Chondrocyte (in vitro differentiated cells): ENCODE results near the gene INO80. TPM values are rescaled to one million over a fixed set of nuclear protein-coding genes. Genes with fewer than 3 reads are reported as not detected.

Experiments
- DNase-seq: peaks from one replicate; pipeline ENCODE4 v3.0.0; 2021; ENCODE audit warnings: mixed read lengths, low spot score
- H3K27ac Mint-ChIP-seq: one replicate; pipeline ENCODE4 v1.8.0; 2021; ENCODE audit warnings: mild to moderate bottlenecking, moderate library complexity, mixed read lengths; ENCODE audit not compliant: unreplicated experiment
- H3K27me3 Mint-ChIP-seq: 2 replicates; pipeline ENCODE4 v1.8.0; 2021; ENCODE audit warnings: low read depth, mixed read lengths
- H3K36me3 Mint-ChIP-seq: 2 replicates; pipeline ENCODE4 v1.8.0; 2021; ENCODE audit warnings: low read depth, mixed read lengths
- H3K4me1 Mint-ChIP-seq: 2 replicates; pipeline ENCODE4 v1.8.0; 2021; ENCODE audit warnings: low read depth, mild to moderate bottlenecking, mixed read lengths
- H3K4me3 Mint-ChIP-seq: one replicate; pipeline ENCODE4 v1.8.0; 2021; ENCODE audit warnings: mild to moderate bottlenecking, moderate library complexity, mixed read lengths; ENCODE audit not compliant: unreplicated experiment
- H3K9me3 Mint-ChIP-seq: 2 replicates; pipeline ENCODE4 v1.8.0; 2021; ENCODE audit warnings: low read depth, mixed read lengths
- CTCF ChIP-seq: fragments of 200-600 bp; sonication (generic); IDR thresholded peaks from 2 replicates; pipeline ENCODE4 v1.5.0; 2021; ENCODE audit warnings: antibody characterized with exemption, mild to moderate bottlenecking, moderate library complexity
- total RNA-seq: library from RNA; stranded (reverse); gene quantifications from 3 replicates; pipeline ENCODE4 v1.2.1, GENCODE V29; 2021

Gene INO80
- total RNA-seq, 1 donor from 2014 or later, result 16.6 TPM

- no peak for TF ChIP-seq CTCF
- no peak overlapping the region for H3K27ac Mint-ChIP-seq
- no peaks in the 10 kb centered on the region for H3K27me3 Mint-ChIP-seq
- H3K4me1 Mint-ChIP-seq, result peaks cover 42% of the 10 kb centered on the region
- peaks cover 4% of the 10 kb centered on the region for H3K36me3 Mint-ChIP-seq
- H3K9me3 Mint-ChIP-seq, result no peaks in the 10 kb centered on the region
- no peak overlapping the region for H3K4me3 Mint-ChIP-seq
- no peak for DNase-seq
These were observed 155.2 kb downstream of the INO80 start for GRCh38 chr15:40960925-40961324.

- TF ChIP-seq CTCF, result no peak
- Mint-ChIP-seq H3K36me3 (peaks cover 6% of the 10 kb centered on the region), H3K9me3 (no peaks in the 10 kb centered on the region)
These were observed 155.8 kb downstream of the INO80 start for GRCh38 chr15:40960151-40960885.

GRCh38 chr15:40959331-40960141 lies 156.5 kb downstream of the INO80 start:
- no peaks in the 10 kb centered on the region for H3K27me3 Mint-ChIP-seq
- no peak overlapping the region for H3K4me3 Mint-ChIP-seq
- no peaks in the 10 kb centered on the region for H3K9me3 Mint-ChIP-seq
- TF ChIP-seq CTCF, result no peak
- DNase-seq, result no peak
- H3K4me1 Mint-ChIP-seq, result peaks cover 56% of the 10 kb centered on the region
- H3K36me3 Mint-ChIP-seq, result peaks cover 7% of the 10 kb centered on the region
- H3K27ac Mint-ChIP-seq, result peak overlapping the region; percentile 76

More at GRCh38 chr15:40960151-40960885, 155.8 kb downstream of the INO80 start:
- peak overlapping the region; percentile 45 for H3K27ac Mint-ChIP-seq
- no peak for DNase-seq
- peaks cover 48% of the 10 kb centered on the region for H3K4me1 Mint-ChIP-seq
- no peaks in the 10 kb centered on the region for H3K27me3 Mint-ChIP-seq
- no peak overlapping the region for H3K4me3 Mint-ChIP-seq

- DNase-seq, result no peak
- Mint-ChIP-seq H3K4me3 (no peak overlapping the region), H3K27me3 (no peaks in the 10 kb centered on the region), H3K9me3 (no peaks in the 10 kb centered on the region), H3K36me3 (peaks cover 13% of the 10 kb centered on the region), H3K27ac (peak overlapping the region; percentile 72), H3K4me1 (peaks cover 64% of the 10 kb centered on the region)
- TF ChIP-seq CTCF, result no peak
These were observed 157.4 kb downstream of the INO80 start for GRCh38 chr15:40958723-40959122.

- Mint-ChIP-seq H3K27ac (peak overlapping the region; percentile 72), H3K36me3 (peaks cover 14% of the 10 kb centered on the region), H3K9me3 (no peaks in the 10 kb centered on the region), H3K4me1 (peaks cover 64% of the 10 kb centered on the region), H3K27me3 (no peaks in the 10 kb centered on the region), H3K4me3 (no peak overlapping the region)
- no peak for TF ChIP-seq CTCF
- DNase-seq, result no peak
These were observed 157.9 kb downstream of the INO80 start for GRCh38 chr15:40958146-40958545.
